ENCODE data around the gene VEPH1.

DNA sequence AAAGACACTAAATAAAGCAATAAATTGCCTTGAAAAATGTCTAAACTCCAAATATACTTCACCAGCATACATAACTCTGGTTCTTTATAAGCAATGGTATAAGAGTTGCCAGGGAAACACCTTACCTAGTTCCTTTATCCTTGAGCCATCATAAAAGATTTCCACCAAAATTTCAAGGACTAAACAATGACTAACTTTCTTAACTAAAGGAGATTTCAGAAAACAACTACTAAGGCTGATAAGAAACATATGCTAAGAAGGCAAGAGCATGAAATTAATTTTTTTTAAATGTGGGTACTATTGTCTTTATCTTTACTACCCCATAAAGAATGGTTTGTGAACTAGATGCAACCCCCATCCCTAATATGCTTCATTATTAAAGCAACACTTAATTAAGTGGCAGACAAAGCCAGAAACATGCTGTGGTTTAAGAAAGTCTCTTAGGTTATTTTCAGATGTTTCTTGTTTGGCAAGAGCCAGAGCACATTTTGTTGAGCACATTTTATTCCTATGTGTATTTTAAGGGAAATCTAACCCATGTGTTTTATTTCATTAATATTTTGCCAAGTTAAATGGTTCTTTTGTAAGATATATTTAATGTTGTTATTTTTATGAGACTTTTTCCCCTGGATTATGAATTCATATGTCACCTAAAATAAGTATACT lies 17.4 kb upstream of the VEPH1 start:
- no peak for TF ChIP-seq POLR2A (IDR thresholded peaks at IDR 0.05)
- TF ChIP-seq, protein P1, sequence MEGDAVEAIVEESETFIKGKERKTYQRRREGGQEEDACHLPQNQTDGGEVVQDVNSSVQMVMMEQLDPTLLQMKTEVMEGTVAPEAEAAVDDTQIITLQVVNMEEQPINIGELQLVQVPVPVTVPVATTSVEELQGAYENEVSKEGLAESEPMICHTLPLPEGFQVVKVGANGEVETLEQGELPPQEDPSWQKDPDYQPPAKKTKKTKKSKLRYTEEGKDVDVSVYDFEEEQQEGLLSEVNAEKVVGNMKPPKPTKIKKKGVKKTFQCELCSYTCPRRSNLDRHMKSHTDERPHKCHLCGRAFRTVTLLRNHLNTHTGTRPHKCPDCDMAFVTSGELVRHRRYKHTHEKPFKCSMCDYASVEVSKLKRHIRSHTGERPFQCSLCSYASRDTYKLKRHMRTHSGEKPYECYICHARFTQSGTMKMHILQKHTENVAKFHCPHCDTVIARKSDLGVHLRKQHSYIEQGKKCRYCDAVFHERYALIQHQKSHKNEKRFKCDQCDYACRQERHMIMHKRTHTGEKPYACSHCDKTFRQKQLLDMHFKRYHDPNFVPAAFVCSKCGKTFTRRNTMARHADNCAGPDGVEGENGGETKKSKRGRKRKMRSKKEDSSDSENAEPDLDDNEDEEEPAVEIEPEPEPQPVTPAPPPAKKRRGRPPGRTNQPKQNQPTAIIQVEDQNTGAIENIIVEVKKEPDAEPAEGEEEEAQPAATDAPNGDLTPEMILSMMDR (IDR thresholded peaks at IDR 0.05): no peak

All from testis (tissue), 2 donors.